SH-SY5Y (cell line): ENCODE data around the gene ATP8A2.

Experiments used
- GATA2 ChIP-seq: IDR thresholded peaks from 2 replicates; pipeline ENCODE4 v1.6.1; 2011; ENCODE audit warnings: mild to moderate bottlenecking, low read depth, low read length
- GATA3 ChIP-seq: IDR thresholded peaks from 2 replicates; pipeline ENCODE4 v1.6.1; 2011; ENCODE audit warnings: low read depth, mild to moderate bottlenecking, low read length, moderate library complexity

The ATP8A2 gene

GRCh38 chr13:25765266-25765665 is 393.5 kb downstream of the ATP8A2 start:
- TF ChIP-seq GATA2 (no peak), GATA3 (no peak)

GRCh38 chr13:25766576-25766975 is 394.8 kb downstream of the ATP8A2 start:
- no peak for TF ChIP-seq GATA2
- no peak for TF ChIP-seq GATA3

- TF ChIP-seq GATA2 (no peak), GATA3 (no peak)
These were observed 395.2 kb downstream of the ATP8A2 start for GRCh38 chr13:25766991-25767390.

- TF ChIP-seq GATA2 = no peak
These were observed 396.6 kb downstream of the ATP8A2 start for GRCh38 chr13:25768376-25768775.

- TF ChIP-seq GATA3 (no peak), GATA2 (no peak)
These were observed 397.1 kb downstream of the ATP8A2 start for GRCh38 chr13:25768838-25769237.

- TF ChIP-seq GATA2 = no peak
- no peak for TF ChIP-seq GATA3
These were observed 398.8 kb downstream of the ATP8A2 start for GRCh38 chr13:25770601-25771000.

GRCh38 chr13:25771202-25771601 is 399.4 kb downstream of the ATP8A2 start:
- TF ChIP-seq GATA2 (no peak), GATA3 (no peak)

- no peak for TF ChIP-seq GATA3
- no peak for TF ChIP-seq GATA2
These were observed 400.1 kb downstream of the ATP8A2 start for GRCh38 chr13:25771641-25772478.

- TF ChIP-seq GATA2 (no peak), GATA3 (no peak)
These were observed 403.5 kb downstream of the ATP8A2 start for GRCh38 chr13:25775275-25775674.

- TF ChIP-seq GATA2 = no peak
These were observed 404.2 kb downstream of the ATP8A2 start for GRCh38 chr13:25775986-25776385.

- TF ChIP-seq GATA3 (no peak), GATA2 (no peak)
These were observed 404.9 kb downstream of the ATP8A2 start for GRCh38 chr13:25776722-25777121.

GRCh38 chr13:25777509-25777908 is 405.7 kb downstream of the ATP8A2 start:
- no peak for TF ChIP-seq GATA2
- no peak for TF ChIP-seq GATA3

GRCh38 chr13:25778365-25778764 is 406.6 kb downstream of the ATP8A2 start:
- TF ChIP-seq GATA2 (no peak), GATA3 (no peak)

GRCh38 chr13:25778808-25779305 is 407.1 kb downstream of the ATP8A2 start:
- TF ChIP-seq GATA2 (no peak), GATA3 (no peak)

GRCh38 chr13:25783076-25783475 is 411.3 kb downstream of the ATP8A2 start:
- TF ChIP-seq GATA2 = no peak
